Measurements from ENCODE around the gene C1orf141.
"Not testable (repeated sequence)": the region's sequence is repeated elsewhere in the genome, so short reads cannot be mapped to it uniquely, and the experiment has no call there.

C1orf141 gene

GRCh38 chr1:67141832-67142231, 7.1 kb upstream of the C1orf141 start:
- DNase-seq = not testable (repeated sequence)

GRCh38 chr1:67140460-67140859, 5.7 kb upstream of the C1orf141 start:
- DNase-seq = no peak

GRCh38 chr1:67138813-67139499, 4.2 kb upstream of the C1orf141 start:
- no peak for DNase-seq

GRCh38 chr1:67137307-67137753, 2.6 kb upstream of the C1orf141 start:
- no peak for DNase-seq

GRCh38 chr1:67135354-67135753, 584 bp upstream of the C1orf141 start:
- no peak for DNase-seq

- DNase-seq = no peak
Observed at GRCh38 chr1:67133177-67133576, 1.6 kb downstream of the C1orf141 start.

GRCh38 chr1:67130673-67131072, 4.1 kb downstream of the C1orf141 start:
- DNase-seq = no peak

- DNase-seq = no peak
Observed at GRCh38 chr1:67126974-67127373, 7.8 kb downstream of the C1orf141 start.

- no peak for DNase-seq
Observed at GRCh38 chr1:67126111-67126746, 8.5 kb downstream of the C1orf141 start.

GRCh38 chr1:67124455-67124854, 10.3 kb downstream of the C1orf141 start:
- DNase-seq = no peak

- no peak for DNase-seq
Observed at GRCh38 chr1:67120855-67121619, 13.7 kb downstream of the C1orf141 start.

GRCh38 chr1:67118646-67119045, 16.1 kb downstream of the C1orf141 start:
- DNase-seq = no peak

GRCh38 chr1:67118191-67118590, 16.6 kb downstream of the C1orf141 start:
- no peak for DNase-seq

- DNase-seq = no peak
Observed at GRCh38 chr1:67114162-67114561, 20.6 kb downstream of the C1orf141 start.

GRCh38 chr1:67110352-67110751, 24.4 kb downstream of the C1orf141 start:
- DNase-seq = no peak

GRCh38 chr1:67105508-67105907, 29.3 kb downstream of the C1orf141 start:
- DNase-seq = no peak

GRCh38 chr1:67103548-67103947, 31.2 kb downstream of the C1orf141 start:
- DNase-seq = no peak

GRCh38 chr1:67100833-67101232, 33.9 kb downstream of the C1orf141 start:
- DNase-seq = no peak

GRCh38 chr1:67097305-67097704, 37.5 kb downstream of the C1orf141 start:
- DNase-seq = no peak

- no peak for DNase-seq
Observed at GRCh38 chr1:67094191-67094590, 40.6 kb downstream of the C1orf141 start.

- DNase-seq = no peak
Observed at GRCh38 chr1:67089685-67090208, 45.0 kb downstream of the C1orf141 start.

GRCh38 chr1:67088440-67088839, 46.3 kb downstream of the C1orf141 start:
- no peak for DNase-seq

GRCh38 chr1:67085326-67085725, 49.4 kb downstream of the C1orf141 start:
- no peak for DNase-seq

Measured in retina (tissue), 1 donor.